Suppressor macrophage (primary cell): ENCODE results near the gene TGM2.
"Not testable (repeated sequence)": the region's sequence is repeated elsewhere in the genome, so short reads cannot be mapped to it uniquely, and the experiment has no call there.

ENCODE experiments used
- DNase-seq, 4 experiments: peaks; one replicate each; pipeline ENCODE4 v3.0.0-alpha.2; 2020 to 2022

Gene TGM2

GRCh38 chr20:38113401-38114325, 51.4 kb downstream of the TGM2 start:
- peak; percentile 74 to 87 (median 82) for DNase-seq

- no peak for DNase-seq
Observed at GRCh38 chr20:38112930-38113294, 52.2 kb downstream of the TGM2 start.

- DNase-seq, result no peak
Observed at GRCh38 chr20:38112261-38112929, 52.7 kb downstream of the TGM2 start.

GRCh38 chr20:38111366-38112232, 53.5 kb downstream of the TGM2 start:
- DNase-seq, result no peak

GRCh38 chr20:38110525-38111178, 54.4 kb downstream of the TGM2 start:
- no peak for DNase-seq

GRCh38 chr20:38109591-38110524, 55.2 kb downstream of the TGM2 start:
- DNase-seq, result peak; percentile 67 to 88 (median 82)

GRCh38 chr20:38108986-38109541, 56.0 kb downstream of the TGM2 start:
- DNase-seq, result peak in 3 of 4 experiments; percentile 53 to 71 (median 68)

- no peak for DNase-seq
Observed at GRCh38 chr20:38108438-38108985, 56.6 kb downstream of the TGM2 start.

- not testable (repeated sequence) for DNase-seq
Observed at GRCh38 chr20:38107916-38108315, 57.2 kb downstream of the TGM2 start.

- not testable (repeated sequence) for DNase-seq
Observed at GRCh38 chr20:38107386-38107785, 57.7 kb downstream of the TGM2 start.

- no peak for DNase-seq
Observed at GRCh38 chr20:38106461-38106860, 58.6 kb downstream of the TGM2 start.

GRCh38 chr20:38104285-38104684, 60.8 kb downstream of the TGM2 start:
- no peak for DNase-seq

GRCh38 chr20:38102206-38102605, 62.9 kb downstream of the TGM2 start:
- not testable (repeated sequence) for DNase-seq

GRCh38 chr20:38098952-38099351, 66.1 kb downstream of the TGM2 start:
- peak in 3 of 4 experiments; percentile 46 to 52 (median 52) for DNase-seq

GRCh38 chr20:38095017-38095686, 69.9 kb downstream of the TGM2 start:
- peak; percentile 80 to 89 (median 86) for DNase-seq

GRCh38 chr20:38094373-38094891, 70.6 kb downstream of the TGM2 start:
- peak; percentile 82 to 95 (median 91) for DNase-seq

GRCh38 chr20:38093641-38094077, 71.4 kb downstream of the TGM2 start:
- DNase-seq, result no peak

GRCh38 chr20:38092915-38093314, 72.2 kb downstream of the TGM2 start:
- DNase-seq, result no peak

GRCh38 chr20:38092260-38092857, 72.7 kb downstream of the TGM2 start:
- DNase-seq, result no peak
